A673 (cell line): ENCODE measurements around the gene POLR3A. TPM values are rescaled to one million over a fixed set of nuclear protein-coding genes. Genes with fewer than 3 reads are reported as not detected.

Experiments
- BruUV-seq: library from RNA; stranded (reverse); fragments of 400-500 nt; replicated peaks from 2 replicates; lab custom pipeline; 2021; lab: Mats Ljungman, UMichigan
- CTCF ChIA-PET: fragments of 300-600 bp; sonication (Branson Sonifier 250); formaldehyde crosslinking; loops from one replicate; lab custom pipeline; 2022; ENCODE audit warnings: antibody characterized with exemption; lab: Charles Lee
- POLR2A ChIA-PET: fragments of 300-600 bp; sonication (Branson Sonifier 250); formaldehyde crosslinking; loops from one replicate; lab custom pipeline; 2022; ENCODE audit warnings: antibody characterized with exemption; ENCODE audit not compliant: low non-redundant PET; lab: Charles Lee
- DNase-seq: peaks from one replicate; pipeline ENCODE4 v3.0.0-alpha.2; 2015; ENCODE audit warnings: low spot score
- H3K27ac ChIP-seq: fragments of 200-600 bp; sonication (generic); 2 replicates; pipeline ENCODE4 v1.5.1; 2016; ENCODE audit warnings: mixed run types, low read depth, mild to moderate bottlenecking, mixed read lengths, antibody characterized with exemption, low read length; ENCODE audit not compliant: poor library complexity, severe bottlenecking
- H3K27me3 ChIP-seq: fragments of 200-600 bp; sonication (generic); replicated peaks from 2 replicates; pipeline ENCODE4 v1.6.1; 2017; ENCODE audit warnings: mixed run types, low read depth, mild to moderate bottlenecking, mixed read lengths, antibody characterized with exemption, low read length; ENCODE audit not compliant: insufficient read depth, poor library complexity
- H3K36me3 ChIP-seq: fragments of 200-600 bp; sonication (generic); 2 replicates; pipeline ENCODE4 v1.6.1; 2016; ENCODE audit warnings: mixed run types, mild to moderate bottlenecking, mixed read lengths, antibody characterized with exemption, low read length; ENCODE audit not compliant: insufficient read depth, poor library complexity, severe bottlenecking
- H3K4me1 ChIP-seq: fragments of 200-600 bp; sonication (generic); 2 replicates; pipeline ENCODE4 v1.6.1; 2017; ENCODE audit warnings: mixed run types, mild to moderate bottlenecking, mixed read lengths, antibody characterized with exemption, low read length; ENCODE audit not compliant: insufficient read depth, poor library complexity, severe bottlenecking
- H3K4me3 ChIP-seq: fragments of 200-600 bp; sonication (generic); 2 replicates; pipeline ENCODE4 v1.5.1; 2016; ENCODE audit warnings: low read depth, mixed run types, mild to moderate bottlenecking, mixed read lengths, low read length; ENCODE audit not compliant: poor library complexity, severe bottlenecking
- H3K9me3 ChIP-seq: fragments of 200-600 bp; sonication (generic); 2 replicates; pipeline ENCODE4 v1.6.1; 2016; ENCODE audit warnings: mixed run types, low read depth, mild to moderate bottlenecking, mixed read lengths, antibody characterized with exemption, low read length; ENCODE audit not compliant: poor library complexity, severe bottlenecking
- EZH2 ChIP-seq: fragments of 200-600 bp; sonication (generic); IDR thresholded peaks from 2 replicates; pipeline ENCODE4 v1.6.1; 2017; ENCODE audit warnings: borderline replicate concordance, low read depth, mild to moderate bottlenecking, mixed read lengths, antibody characterized with exemption, low read length; ENCODE audit not compliant: poor library complexity, severe bottlenecking
- intact Hi-C: fragments of 100-400 bp; cut with micrococcal nuclease; formaldehyde crosslinking; loops from one replicate; pipeline ENCODE4 v1.10.0; 2022; ENCODE audit not compliant: unreplicated experiment
- total RNA-seq: library from RNA; stranded (reverse); gene quantifications from 2 replicates; pipeline ENCODE4 v1.2.3, GENCODE V29; 2021
- TF ChIP-seq, protein P1 (sequence below): fragments of 300-800, 200-600 bp; sonication (generic); conservative IDR thresholded peaks from 2 replicates; pipeline ENCODE4 v1.5.1; 2017; ENCODE audit warnings: low read depth, mild to moderate bottlenecking, antibody characterized with exemption, low read length, moderate library complexity, mixed read lengths

Gene POLR3A
- total RNA-seq, 1 experiment from 2014 or later, result 27.8 TPM

DNA sequence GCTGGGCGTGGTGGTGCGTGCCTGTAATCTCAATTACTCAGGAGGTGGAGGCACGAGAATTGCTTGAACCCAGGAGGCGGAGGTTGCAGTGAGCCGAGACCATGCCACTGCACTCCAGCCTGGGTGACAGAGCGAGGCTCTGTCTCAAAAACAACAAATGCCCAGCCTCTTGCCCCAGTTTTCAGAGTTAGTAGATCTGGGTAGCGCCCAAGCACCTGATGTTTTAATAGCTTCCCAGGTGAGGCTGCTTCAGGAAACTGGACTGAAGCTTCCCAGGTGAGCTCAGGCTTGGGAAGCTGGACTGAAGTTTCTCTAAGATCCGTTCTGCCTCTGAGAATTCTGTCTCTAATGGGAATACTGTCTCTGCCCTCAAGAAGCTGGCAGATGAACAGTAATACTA lies 16.5 kb upstream of the POLR3A start:
- Histone ChIP-seq H3K4me3 (no peak overlapping the region), H3K27ac (no peak overlapping the region), H3K4me1 (peaks cover 25% of the 10 kb centered on the region), H3K36me3 (peaks cover 19% of the 10 kb centered on the region), H3K9me3 (no peaks in the 10 kb centered on the region), H3K27me3 (no peaks in the 10 kb centered on the region)
- TF ChIP-seq, protein P1, sequence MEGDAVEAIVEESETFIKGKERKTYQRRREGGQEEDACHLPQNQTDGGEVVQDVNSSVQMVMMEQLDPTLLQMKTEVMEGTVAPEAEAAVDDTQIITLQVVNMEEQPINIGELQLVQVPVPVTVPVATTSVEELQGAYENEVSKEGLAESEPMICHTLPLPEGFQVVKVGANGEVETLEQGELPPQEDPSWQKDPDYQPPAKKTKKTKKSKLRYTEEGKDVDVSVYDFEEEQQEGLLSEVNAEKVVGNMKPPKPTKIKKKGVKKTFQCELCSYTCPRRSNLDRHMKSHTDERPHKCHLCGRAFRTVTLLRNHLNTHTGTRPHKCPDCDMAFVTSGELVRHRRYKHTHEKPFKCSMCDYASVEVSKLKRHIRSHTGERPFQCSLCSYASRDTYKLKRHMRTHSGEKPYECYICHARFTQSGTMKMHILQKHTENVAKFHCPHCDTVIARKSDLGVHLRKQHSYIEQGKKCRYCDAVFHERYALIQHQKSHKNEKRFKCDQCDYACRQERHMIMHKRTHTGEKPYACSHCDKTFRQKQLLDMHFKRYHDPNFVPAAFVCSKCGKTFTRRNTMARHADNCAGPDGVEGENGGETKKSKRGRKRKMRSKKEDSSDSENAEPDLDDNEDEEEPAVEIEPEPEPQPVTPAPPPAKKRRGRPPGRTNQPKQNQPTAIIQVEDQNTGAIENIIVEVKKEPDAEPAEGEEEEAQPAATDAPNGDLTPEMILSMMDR, result no peak
- TF ChIP-seq EZH2, result no peak
- ChIA-PET CTCF (interaction anchor here (0.6 to 0.7 kb wide), 2 partner anchors 563 to 612 kb away, joined by 3 read pairs; no protein-coding TSS in a partner anchor), POLR2A (interaction anchor here (0.7 kb wide), 1 partner anchor 63 kb away, joined by 10 read pairs; no protein-coding TSS in a partner anchor)
- intact Hi-C loops, result loop anchor here (2.0 to 10.0 kb wide), 3 partner anchors 89 to 1157 kb away; no protein-coding TSS in a partner anchor
- BruUV-seq, result no TSS peak
- DNase-seq, result no peak

DNA sequence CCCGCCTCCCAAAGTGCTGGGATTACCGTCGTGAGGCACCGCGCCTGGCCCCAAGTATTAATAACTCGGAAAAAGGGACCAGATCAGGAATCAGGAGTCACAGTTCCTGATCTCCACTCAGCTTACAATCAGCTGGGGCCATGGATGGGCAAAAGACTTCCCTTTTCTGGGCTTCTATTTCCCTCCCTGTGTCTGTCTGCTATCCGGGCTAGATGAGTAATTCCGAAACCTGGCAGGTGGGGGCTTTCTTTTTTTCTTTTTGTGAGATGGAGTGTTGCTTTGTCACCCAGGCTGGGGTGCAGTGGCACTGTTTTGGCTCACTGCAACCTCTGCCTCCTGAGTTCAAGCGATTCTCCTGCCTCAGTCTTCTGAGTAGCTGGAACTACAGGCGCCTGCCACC lies 15.9 kb upstream of the POLR3A start:
- no peak overlapping the region for H3K4me3 ChIP-seq
- BruUV-seq, result no TSS peak
- ChIA-PET CTCF (interaction anchor here (0.5 kb wide), 1 partner anchor 8 kb away, joined by 3 read pairs; no protein-coding TSS in a partner anchor), POLR2A (no interaction called here)
- no peak for DNase-seq
- no peak overlapping the region for H3K27ac ChIP-seq
- H3K27me3 ChIP-seq, result no peaks in the 10 kb centered on the region
- H3K9me3 ChIP-seq, result no peaks in the 10 kb centered on the region
- TF ChIP-seq, protein P1, result no peak
- no peak for TF ChIP-seq EZH2
- peaks cover 25% of the 10 kb centered on the region for H3K36me3 ChIP-seq
- intact Hi-C loops, result loop anchor here (5.0 to 10.0 kb wide), 2 partner anchors 90 to 257 kb away; no protein-coding TSS in a partner anchor
- H3K4me1 ChIP-seq, result peaks cover 25% of the 10 kb centered on the region

DNA sequence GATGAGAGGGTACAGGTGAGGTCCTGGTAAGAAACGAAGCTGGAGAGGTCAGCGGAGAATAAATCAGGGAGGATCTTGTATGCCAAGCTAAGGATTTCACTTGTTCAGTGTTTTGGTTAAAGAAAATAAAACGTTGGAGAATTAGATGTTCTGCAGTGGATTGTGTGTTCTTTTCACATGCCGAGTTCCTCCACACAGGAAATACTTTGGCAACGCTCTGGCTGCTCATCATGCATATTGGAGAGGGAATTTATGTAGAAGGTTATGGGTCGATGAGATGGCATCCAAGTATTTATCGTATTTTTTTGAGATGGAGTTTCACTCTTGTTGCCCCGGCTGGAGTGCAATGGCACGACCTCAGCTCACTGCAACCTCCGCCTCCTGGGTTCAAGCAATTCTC lies 15.4 kb upstream of the POLR3A start:
- Histone ChIP-seq H3K4me1 (peaks cover 25% of the 10 kb centered on the region), H3K9me3 (no peaks in the 10 kb centered on the region), H3K4me3 (no peak overlapping the region), H3K27ac (peak overlapping the region; percentile 59), H3K36me3 (peaks cover 31% of the 10 kb centered on the region), H3K27me3 (no peaks in the 10 kb centered on the region)
- intact Hi-C loops, result loop anchor here (5.0 to 10.0 kb wide), 3 partner anchors 90 to 1023 kb away; partner anchors contain the start of gene ZMIZ1
- ChIA-PET POLR2A (no interaction called here), CTCF (interaction anchor here (0.5 kb wide), 1 partner anchor 8 kb away, joined by 3 read pairs; no protein-coding TSS in a partner anchor)
- BruUV-seq, result no TSS peak
- no peak for DNase-seq
- TF ChIP-seq, protein P1, result no peak
- TF ChIP-seq EZH2, result no peak
